GM12864 (cell line): Measurements from ENCODE around the gene RELN.

Source experiments
- DNase-seq: peaks from one replicate; pipeline ENCODE4 v3.0.0-alpha.2; 2011; ENCODE audit warnings: low read depth
- H3K4me3 ChIP-seq: 2 replicates; pipeline ENCODE4 v1.5.1; 2011; ENCODE audit warnings: mild to moderate bottlenecking, low read depth, low read length, control low read depth
- TF ChIP-seq, protein P1 (sequence below): IDR thresholded peaks from 2 replicates; pipeline ENCODE4 v1.5.1; 2011; ENCODE audit warnings: low read depth, mild to moderate bottlenecking, moderate library complexity, low read length, control low read depth, inconsistent platforms; ENCODE audit errors: missing control alignments

RELN gene

GRCh38 chr7:103949374-103949773 is 40.1 kb downstream of the RELN start:
- TF ChIP-seq, protein P1, sequence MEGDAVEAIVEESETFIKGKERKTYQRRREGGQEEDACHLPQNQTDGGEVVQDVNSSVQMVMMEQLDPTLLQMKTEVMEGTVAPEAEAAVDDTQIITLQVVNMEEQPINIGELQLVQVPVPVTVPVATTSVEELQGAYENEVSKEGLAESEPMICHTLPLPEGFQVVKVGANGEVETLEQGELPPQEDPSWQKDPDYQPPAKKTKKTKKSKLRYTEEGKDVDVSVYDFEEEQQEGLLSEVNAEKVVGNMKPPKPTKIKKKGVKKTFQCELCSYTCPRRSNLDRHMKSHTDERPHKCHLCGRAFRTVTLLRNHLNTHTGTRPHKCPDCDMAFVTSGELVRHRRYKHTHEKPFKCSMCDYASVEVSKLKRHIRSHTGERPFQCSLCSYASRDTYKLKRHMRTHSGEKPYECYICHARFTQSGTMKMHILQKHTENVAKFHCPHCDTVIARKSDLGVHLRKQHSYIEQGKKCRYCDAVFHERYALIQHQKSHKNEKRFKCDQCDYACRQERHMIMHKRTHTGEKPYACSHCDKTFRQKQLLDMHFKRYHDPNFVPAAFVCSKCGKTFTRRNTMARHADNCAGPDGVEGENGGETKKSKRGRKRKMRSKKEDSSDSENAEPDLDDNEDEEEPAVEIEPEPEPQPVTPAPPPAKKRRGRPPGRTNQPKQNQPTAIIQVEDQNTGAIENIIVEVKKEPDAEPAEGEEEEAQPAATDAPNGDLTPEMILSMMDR: no peak
- no peak overlapping the region for H3K4me3 ChIP-seq
- no peak for DNase-seq

DNA sequence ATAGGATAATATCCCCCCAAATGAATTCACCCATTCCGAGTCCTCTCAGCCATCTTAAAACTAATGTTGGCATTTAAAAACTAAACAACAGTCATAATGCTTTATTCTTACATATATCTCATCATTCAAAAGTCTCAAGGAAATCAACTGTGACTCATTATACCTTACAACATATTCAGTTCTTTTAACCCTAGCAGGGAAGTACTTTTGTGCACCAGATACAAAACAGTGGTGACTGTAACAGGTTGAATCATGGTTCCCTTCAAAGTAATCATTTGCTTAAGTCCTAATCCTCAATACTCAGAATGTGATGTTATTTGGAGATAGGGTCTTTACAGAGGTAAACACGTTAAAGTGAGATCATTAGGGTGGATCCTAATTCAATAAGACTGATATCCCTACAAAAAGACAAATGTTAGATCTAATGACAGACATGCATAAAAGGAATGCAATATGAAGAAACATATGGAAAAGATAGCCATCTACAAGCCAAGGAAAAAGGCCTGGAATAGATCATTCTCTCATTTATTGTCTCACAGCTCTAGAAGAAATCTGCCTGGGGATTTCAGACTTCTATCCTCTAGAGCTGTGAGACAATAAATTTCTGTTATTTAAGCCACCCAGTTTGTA is 42.3 kb downstream of the RELN start:
- TF ChIP-seq, protein P1: no peak
- DNase-seq: no peak
- no peak overlapping the region for H3K4me3 ChIP-seq

DNA sequence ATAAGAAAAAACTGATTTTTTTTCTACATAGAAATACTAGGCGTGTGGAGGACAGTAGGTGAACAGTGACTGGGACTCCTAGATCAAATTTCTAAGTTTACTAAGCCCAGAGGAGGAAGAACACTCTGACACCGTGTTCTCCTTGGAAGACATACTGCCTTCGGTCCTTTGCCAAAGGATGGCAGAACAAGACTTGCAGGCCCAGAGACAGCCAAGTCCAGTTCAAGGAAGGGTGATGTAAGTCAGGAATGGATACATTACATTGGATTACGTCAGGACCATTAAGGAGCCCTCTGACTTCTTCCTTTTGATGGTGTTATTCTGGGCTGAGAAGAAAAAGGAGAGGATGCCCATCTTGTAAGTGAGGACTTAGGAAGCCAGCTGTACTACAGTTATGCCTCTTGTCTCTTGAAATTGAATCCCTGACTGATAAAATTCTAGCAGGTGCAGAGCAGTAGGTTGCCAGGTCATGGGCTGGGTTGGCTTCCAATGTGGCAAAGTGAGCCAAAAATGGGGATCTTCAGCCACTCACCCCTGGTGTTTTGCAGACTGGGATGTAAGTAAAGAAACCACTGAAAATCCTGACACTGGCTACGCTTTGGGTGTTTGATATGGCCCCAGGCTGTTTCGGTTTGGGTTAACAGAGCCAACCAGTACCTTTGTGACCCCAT is 45.1 kb downstream of the RELN start:
- no peak for DNase-seq
- no peak overlapping the region for H3K4me3 ChIP-seq
- TF ChIP-seq, protein P1: no peak

DNA sequence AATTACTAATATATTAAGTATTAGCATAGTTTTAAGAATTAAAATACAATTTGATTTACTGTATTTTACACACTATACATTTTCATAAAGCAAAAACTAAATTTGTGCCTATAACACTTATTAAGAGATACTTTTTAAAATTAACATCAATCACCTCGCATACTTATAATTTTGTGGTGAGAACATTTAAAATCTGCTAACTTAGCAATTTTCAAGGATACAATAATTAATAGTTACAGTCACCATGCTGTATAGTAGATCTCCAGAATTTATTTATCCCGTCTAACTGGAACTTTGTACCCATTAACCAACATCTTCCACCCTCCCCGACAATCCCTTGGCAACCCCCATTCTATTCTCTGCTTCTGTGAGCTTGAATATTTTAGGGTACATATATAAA is 47.5 kb downstream of the RELN start:
- no peak for DNase-seq
- no peak overlapping the region for H3K4me3 ChIP-seq
- TF ChIP-seq, protein P1: no peak

DNA sequence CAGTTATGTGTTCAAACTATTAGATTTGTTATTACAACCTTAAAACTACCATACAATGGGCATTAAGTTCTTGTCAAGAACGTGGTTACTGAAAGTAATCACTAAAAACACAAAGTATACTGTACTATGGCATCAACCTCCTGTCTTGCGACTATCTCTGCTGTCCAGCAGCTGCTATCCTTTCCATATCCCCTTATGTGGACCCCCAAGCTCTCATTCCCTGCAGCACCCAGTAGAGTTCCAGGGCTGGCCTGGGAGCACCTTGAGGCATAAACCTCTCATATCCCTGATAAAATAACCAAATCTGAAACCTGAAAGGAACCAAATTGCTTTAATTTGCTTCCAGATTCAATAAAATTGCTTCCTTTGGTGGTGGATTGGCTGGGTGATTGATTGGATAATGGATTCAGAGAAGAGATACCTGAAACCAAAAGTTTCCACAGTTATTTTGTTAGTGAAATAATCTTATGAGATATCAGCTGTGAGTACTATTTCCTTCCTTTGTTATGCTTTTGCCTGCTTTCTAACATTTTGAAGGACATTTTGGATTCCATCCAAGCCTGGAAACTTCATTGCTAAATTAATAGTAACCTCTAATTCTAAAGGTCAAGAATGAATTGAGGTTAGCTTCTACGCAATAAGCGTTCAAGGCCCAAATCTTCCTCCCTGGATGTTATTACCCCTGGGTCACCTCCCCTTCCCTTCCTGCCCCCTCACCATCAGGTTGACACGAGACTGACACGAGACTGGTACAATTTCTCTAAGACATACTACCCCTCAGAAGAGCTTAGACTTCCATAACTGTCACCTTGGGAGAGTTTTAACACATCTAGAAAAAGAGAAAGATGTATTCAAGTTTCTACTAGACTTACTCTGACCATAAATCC is 48.8 kb downstream of the RELN start:
- TF ChIP-seq, protein P1: no peak
- DNase-seq: no peak
- no peak overlapping the region for H3K4me3 ChIP-seq

GRCh38 chr7:103937680-103938079 is 51.8 kb downstream of the RELN start:
- no peak for DNase-seq
- no peak overlapping the region for H3K4me3 ChIP-seq
- TF ChIP-seq, protein P1: no peak
